ENCODE measurements around the gene STAG1.
"Not testable (repeated sequence)": the region's sequence is repeated elsewhere in the genome, so short reads cannot be mapped to it uniquely, and the experiment has no call there.

The STAG1 gene

DNA sequence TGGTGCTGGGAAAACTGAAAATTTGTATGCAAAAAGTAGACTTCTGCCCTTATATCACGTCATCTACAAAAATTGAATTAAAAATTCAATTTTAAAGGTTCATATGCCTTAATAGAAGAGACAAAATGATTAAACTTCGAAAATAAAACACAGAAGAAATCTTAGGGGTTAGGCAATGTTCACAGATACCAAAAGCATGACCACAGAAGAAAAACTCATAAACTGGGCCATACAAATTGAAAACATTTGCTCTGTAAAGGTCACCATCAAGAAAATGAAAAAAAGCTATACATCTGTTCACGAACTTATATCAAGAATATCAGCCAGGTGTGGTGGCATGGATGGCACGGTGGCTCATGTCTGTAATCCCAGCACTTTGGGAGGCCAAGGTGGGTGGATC lies 257.0 kb downstream of the STAG1 start:
- no peak for DNase-seq

DNA sequence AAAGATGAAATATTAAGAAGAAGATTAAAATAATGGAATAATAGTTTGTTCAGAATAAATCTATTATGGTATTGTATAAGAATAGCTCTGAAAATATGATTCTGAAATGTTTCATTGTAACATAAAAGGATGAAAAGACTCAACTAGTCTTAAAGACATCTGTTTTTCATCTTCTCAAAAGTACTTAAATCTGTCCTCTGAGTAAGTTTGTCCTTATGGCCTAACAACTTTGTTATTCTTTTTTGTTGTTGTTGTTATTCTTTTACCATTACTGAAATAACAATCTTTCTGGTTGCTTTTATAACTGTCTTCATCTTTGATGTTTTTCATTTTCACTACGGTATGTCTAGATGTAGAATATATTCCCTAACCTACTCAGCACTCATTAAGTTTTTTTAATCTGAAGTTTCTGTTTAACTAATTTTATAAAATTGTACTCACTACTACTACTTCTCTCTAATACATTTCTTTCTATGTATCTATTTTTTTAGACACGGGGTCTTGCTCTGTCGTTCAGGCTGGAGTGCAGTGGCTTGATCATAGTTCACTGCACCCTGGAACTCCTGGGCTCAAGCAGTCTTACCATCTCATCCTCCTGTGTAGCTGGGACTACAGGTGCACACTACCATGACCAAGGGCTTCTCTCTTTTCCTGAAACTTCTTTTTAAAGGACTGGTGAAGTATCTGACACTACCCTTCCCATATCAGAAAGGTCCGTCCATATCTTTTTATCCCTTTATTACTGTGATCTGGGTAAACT lies 261.4 kb downstream of the STAG1 start:
- no peak for DNase-seq

DNA sequence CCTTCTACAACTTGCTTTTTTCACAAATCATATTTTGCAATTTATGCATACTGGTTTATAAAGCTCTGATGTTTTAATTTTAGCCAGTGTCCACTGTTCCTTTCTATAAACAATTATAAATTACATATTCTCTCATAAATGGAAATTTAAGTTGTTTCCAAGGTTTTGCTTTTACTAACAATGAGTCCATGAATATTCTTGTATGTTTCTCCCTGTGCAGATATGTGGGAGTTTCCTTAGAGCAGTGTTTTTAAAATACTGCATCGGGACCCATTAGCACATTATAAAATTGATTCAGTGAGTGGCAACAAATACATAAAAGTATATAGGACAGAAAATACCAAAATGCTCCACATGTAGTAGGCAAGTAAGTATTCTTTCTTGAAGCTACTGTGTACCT lies 266.4 kb downstream of the STAG1 start:
- DNase-seq = no peak

DNA sequence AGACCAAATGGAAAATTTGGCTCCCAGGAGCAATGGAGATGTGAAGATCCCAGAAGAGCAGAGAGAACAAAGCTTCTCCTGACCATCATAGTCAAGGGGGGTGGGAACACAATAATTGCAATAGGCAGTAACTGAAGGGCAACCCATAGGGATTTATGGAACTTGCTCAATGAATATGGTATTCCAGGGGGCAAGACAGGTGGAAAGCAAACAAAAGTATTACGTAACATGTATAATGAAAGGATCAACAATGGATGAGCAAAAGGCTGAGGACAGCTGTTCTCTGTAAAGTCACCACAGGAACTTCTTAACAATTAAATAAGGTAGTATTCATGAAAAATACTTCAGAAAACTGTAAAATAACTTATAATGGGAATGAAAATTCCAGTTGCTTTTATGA lies 275.9 kb downstream of the STAG1 start:
- DNase-seq = no peak

DNA sequence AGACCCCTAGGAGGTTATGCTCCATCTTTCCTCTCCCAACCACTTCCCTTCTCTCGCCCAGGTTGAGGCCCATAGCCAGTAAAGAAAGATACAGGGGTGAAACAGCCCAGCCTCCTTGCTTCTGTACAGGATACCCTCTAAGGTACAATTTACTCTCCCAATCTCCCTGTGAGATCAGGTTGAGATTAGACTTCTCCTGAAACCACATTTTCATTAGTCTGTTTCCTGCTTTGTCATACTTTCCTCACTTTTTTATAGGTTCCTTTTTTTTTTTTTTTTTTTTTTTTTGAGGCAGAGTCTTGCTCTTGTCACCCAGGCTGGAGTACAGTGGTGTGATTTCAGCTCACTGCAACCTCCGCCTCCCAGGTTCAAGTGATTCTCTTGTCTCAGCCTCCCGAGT lies 277.3 kb downstream of the STAG1 start:
- not testable (repeated sequence) for DNase-seq

DNA sequence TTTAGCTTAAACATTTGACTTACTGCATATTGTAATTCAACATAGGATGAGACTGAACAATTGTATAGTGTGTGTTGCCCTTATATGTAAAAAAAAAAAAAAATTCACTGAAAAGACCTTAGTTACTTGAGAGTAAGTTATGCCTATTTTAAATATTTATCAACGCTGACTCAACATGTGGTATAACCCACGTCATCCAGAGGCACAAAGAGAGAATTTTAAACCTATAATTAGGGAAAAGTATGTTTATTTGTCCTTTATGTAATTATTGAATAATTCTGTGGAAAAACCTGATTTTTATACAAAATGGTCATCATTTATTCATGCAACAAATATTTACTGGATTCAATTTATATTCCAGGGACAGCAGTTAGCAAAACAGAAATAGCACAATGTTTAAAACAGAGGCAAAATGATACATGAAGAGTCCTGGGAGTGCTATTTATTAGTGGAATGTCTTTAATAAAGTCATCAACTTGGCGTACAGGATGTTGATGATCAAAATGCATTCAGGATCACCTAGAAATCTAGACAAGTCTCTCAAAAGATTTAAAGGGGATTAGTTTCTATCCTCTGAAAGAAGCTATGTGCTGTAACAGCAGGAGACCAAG lies 278.4 kb downstream of the STAG1 start:
- DNase-seq = peak; percentile 72

DNA sequence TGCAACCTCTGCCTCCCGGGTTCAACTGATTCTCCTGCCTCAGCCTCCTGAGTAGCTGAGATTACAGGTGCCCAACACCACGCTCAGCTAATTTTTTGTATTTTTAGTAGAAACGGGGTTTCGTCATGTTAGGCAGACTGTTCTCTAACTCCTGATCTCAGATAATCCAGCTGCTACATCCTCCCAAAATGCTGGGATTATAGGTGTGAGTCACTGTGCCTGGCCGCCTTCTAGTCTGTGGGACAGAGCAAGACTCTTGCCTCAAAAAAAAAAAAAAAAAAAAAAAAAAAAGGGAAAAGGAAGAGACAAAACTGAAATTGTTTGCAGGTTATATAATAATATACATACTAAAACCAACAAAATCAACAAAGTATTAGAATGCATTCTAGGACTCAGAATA lies 286.9 kb downstream of the STAG1 start:
- peak; percentile 35 for DNase-seq

DNA sequence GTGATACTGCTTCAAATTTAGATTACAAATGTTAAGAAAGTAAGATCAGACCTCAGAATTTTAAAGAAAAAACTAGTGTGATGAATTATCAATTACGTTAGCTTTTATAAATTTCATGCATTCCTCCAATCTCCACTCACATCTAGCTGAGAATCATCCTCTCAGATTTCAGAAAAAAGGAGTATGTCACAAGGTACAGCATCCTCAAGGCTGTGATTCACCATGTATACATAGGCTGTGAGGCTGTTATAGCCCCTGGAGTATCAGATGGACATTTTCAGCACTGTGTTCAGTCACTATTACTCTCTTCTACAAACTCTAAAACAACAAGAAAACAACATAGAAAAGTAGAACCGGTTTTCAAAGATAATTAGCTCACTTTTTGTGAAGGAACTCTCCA lies 287.7 kb downstream of the STAG1 start:
- peak; percentile 53 for DNase-seq

DNA sequence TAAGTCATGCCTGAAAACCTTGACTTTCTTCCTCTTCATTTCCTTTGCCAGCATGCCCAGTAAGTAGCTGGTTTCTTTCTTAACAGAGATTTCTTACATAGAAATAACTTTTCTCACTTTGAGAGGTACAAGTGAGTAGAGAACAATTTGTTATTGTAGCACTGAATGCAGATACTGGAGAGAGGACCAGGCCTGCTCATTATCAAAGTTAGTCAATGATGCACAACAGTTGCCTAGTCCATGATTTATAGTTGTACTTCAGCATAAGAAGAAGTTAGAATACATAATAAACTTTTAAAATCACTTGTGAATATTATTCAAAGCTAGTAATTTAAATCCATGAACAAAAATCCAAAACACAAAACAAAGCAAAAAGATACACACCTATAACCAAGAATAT lies 289.0 kb downstream of the STAG1 start:
- no peak for DNase-seq

DNA sequence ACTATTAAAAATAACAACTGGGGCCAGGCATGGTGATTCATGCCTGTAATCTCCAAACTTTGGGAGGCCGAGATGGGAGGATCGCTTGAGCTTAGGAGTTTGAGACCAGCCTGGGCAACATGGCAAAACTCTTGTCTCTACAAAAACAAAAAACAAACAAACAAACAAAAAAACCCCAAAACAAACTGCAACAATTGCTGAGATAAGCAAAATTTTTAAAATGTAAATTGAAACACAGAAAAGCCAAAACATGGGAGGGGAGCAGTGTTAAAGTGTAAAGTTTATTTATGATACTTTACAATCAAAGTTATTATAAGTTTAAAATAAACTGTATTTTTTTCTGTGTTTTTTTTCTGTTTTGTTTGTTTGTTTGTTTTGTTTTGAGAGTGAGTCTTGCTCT lies 294.4 kb downstream of the STAG1 start:
- no peak for DNase-seq

DNA sequence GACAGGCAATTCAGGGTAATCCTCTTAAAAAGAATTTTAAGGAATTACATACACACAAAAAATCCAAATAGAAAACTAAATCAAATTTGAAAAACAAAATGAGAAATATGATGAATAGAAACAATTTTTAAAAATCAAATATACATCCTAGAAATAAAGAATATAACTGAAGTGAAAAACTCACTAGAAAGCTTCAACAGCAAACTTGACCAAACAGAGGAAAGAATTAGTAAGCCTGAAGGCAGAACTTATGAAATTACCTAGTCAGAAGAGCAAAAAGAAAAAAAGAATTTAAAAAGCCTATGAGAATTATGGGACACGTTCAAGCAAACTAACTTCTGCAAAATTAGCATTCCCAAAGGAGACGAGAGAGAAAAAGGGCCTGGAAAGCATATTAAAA lies 296.0 kb downstream of the STAG1 start:
- DNase-seq = no peak

DNA sequence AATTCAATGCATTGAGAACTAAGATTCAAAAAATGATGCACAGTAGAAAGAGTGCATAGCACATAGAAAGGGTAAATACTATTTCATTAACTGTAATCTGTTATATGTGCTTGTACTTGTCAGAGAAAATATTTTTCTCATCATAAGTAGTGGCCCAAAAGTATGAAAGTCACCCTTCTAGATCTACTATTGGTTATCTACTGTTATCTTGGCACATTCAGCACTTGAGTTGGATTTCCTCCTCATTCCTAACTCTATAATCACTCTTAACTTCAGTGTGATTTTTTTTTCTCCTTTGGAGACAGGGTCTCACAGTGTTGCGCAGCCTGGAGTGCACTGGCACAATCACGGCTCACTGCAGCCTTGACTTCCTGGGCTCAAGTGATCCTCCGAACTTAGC lies 307.6 kb downstream of the STAG1 start:
- peak; percentile 18 for DNase-seq

DNA sequence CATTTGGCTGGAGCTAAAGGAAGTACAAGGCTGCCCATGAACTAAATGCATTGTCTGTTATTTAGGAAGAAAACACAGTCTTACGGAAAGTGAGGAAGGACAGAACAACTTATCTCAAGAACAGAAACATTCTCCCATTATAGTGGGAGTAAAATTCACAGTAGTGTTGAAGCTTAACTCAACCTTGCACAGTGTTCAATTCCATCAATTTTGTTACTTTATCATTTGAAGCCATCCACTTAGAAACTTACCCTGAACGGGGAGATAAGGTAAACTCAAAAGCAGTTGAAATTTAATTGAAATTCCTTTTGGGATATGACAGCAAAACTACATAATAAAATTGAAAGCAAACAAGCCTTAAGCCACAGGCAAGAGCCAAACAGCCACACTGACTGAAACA lies 315.1 kb downstream of the STAG1 start:
- no peak for DNase-seq

DNA sequence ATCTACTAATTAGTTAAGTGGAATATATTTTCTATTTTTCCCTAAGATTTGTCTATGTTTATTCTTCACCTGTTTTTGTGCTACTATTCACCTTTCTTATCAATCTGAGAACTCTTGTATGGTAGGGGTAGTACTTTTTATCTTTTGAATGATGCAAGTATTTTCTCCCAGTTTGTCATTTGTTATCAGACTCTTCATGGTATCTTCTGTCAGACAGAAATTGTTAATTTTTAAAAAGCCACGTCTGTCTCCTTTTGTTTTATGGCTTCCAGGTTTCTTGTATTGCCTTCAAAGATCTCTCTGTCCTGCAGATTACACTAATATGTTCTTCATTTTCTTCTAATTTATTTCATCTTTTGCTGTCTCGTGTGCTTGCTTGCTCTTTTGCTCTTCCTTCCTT lies 317.7 kb downstream of the STAG1 start:
- no peak for DNase-seq

DNA sequence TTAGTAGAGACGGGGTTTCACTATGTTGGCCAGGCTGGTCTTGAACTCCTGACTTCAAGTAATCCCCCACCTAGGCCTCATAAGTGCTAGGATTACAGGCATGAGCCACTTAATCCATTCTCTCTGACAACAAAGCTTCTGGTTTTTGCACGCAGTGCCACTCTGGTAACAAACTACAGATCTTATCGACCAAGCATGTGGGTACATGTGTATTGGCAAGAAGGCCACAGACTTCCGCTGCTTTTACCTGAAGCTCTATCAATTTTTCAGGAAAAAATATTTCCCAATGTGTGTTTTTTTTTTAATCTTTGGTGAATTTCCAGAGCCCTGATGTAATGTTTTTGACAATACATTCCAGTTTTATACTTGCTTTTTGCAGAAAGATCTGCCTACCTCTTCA lies 319.5 kb downstream of the STAG1 start:
- no peak for DNase-seq

DNA sequence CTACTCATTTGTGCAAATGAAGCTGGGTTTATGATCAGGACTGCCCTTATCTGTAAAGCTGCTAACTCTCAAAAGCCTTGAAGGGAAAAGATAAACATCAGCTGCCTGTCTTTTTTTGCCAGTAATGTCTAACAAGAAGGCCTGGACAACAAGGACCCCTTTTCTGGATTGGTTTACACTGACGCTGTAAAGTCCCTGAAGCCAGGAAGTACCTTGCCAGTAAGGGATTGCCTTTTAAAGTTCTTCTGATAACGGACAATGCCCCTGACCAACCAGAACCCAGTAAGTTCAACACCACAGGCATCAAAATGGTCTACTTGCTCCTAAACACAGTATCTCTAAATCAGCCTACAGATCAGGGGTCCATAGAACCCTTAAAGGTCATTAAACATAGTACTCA lies 324.0 kb downstream of the STAG1 start:
- no peak for DNase-seq

DNA sequence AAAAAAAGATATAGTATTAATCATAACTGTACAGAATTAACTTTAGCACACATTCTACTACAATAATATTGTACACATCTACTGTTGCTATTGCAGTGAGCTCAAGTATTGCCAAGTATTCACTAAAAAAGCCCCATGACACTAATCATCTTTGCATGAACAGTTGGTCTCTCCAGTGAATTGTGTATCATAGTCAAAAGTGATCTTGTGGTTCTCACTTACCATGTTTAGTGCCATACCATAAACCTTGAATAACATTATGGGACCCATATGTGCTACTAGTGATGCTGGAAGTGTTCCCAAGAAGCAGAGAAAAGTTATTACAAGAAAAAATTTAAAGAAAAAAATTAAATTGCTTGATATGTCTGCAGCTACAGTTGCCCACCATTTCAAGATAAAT lies 324.9 kb downstream of the STAG1 start:
- DNase-seq = no peak

DNA sequence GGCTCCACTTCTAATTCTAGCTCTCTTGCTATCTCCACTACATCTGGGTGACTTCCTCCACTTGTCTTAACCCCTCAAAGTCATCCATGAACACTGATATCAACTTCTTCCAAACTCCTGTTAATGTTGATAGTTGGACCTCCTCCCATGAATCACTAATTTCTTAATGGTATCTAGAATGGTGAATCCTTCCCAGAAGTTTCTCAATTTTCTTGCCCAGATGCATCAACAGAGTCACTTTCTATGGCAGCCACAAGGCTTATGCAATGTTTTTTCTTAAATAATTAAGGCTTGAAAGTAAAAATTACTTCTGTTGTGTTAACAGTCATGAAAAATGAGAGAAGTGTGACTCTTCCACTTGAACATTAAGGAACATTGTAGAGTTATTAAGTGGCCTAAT lies 337.7 kb downstream of the STAG1 start:
- DNase-seq = no peak

DNA sequence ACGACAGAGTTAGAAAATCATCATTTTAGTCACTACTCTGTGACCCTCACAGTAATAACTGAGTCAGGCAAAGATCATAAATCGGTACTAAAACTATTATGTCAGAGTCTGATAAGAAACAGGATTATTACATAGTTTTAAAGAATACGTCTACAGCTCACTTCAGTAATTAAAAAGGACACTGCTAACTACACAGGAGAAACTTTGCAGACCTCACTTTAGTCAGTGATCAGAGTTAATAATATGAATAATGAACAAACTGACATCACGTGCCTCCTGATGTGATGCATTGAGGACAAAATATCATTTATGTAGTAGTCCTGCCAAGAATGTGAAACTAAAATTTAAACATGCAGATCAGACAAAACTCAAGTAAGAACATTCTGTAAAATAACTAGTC lies 339.9 kb downstream of the STAG1 start:
- DNase-seq = no peak

DNA sequence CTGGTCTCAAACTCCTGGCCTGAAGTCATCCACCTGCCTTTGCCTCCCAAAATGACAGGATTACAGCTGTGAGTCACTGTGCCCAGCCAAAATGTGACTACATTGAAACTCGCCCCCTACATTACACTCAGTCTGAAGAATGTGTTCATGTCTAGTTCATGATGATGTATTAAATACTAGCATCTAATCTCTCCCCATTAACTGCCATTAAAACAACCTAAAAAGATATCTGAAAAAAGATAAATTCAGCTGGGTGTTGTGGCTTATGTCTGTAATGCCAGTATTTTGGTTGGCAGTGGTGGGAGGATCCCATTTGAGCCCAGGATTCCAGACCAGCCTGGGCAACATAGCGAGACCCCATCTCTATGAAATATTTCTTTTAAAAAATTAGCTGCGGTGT lies 342.6 kb downstream of the STAG1 start:
- DNase-seq = no peak

DNA sequence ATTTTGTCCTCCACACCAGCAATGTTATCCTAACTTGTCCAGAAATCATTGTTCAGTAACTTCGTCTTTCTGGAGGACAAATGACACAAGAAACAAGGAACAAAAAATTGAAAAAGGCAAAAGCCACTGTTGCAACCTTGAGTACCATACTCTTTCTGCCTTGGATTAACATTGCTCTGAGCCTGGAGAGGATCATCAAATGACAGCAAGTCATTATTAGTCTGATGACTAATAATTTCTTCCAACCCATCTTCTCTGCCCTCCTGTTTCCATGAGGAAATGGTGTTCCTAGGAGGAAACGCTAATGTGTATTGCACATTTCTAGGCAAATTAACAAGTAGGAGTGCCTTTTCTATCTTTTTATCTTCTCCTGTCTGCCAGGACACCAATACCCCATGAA lies 348.1 kb downstream of the STAG1 start:
- DNase-seq = no peak

DNA sequence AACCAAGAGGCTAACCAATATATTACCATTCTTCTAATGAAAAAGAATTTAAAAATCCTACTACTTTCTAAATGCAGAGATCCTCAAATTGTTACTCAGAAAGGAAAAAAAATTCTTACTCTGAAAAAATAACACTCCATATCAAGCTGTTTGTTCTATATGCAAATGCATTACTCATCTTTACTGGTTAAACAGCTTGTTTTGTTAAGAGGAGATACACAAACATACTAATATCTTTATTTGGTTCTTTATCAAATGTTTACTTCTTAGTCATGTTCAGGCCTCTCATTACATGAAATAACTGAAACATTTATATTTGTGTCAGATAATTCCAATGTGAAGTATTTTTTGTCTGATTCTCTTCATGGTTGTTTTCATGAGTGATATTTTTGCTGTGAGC lies 355.3 kb downstream of the STAG1 start:
- DNase-seq = no peak

DNA sequence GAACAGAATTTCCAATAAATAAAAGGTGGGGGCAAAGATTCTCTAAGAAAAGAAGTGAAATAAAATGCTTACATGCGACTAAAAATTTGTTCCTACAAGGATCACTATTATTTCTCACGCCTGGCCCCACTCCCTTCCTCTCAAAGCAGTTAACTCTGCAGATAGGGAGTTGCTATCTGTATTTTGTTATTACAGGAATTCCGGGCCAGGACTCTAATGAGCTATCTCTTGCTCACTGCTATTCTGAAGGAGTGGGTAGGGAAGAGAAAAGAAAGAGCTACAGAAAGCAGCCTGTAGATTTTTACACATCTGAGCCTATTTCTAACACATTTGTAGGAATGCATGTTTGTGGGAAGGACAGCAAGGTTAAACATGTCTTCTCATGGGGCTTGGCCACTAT lies 361.6 kb downstream of the STAG1 start:
- no peak for DNase-seq

DNA sequence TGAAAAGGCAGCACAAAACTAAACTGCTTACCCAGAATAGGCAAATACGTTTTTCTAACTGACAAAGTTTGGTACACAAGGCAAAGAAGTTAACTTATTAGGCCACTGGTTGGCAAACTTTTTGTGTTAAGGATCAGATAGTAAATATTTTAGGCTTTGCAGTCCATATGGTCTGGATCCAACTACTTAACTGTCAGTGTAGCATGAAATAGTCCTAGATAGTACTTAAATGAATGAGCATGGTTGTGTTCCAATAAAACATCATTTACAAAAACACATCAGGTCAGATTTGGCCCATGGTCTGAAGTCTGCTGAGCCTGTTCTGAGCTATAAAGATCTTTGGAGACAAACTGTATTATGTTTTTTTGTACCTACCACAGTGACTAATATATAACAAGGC lies 365.1 kb downstream of the STAG1 start:
- no peak for DNase-seq

DNA sequence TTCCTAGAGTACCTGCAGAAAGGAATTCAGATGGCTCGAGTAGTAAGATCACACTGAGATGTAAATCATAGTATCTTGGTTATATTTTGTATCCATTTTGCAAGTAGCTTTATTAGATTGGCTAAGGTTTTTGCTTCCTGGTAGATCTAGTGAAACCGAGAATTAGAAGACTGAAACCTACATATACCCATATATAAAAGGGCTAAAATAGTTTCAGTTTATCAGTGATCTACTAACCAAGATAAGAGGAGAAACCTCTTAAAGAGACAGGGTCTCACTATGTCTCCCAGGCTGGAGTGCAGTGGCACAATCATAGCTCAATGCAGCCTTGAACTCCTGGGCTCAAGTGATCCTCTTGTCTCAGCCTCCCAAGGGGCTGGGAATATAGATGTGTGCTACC lies 366.7 kb downstream of the STAG1 start:
- no peak for DNase-seq

All from fibroblast of skin of right biceps (primary cell).